Brain microvascular endothelial cell (primary cell): Measurements from ENCODE around the gene RPL18.

Experiments used
- DNase-seq: peaks from one replicate; pipeline ENCODE4 v3.0.0-alpha.2; 2020
- H3K27ac ChIP-seq: fragments of 250-450 bp; sonication (Bioruptor Pico); 2 replicates; pipeline ENCODE4 v1.5.1; 2020; ENCODE audit warnings: mild to moderate bottlenecking, moderate library complexity
- H3K27me3 ChIP-seq: fragments of 250-450 bp; sonication (Bioruptor Pico); replicated peaks from 2 replicates; pipeline ENCODE4 v1.5.1; 2020; ENCODE audit warnings: mild to moderate bottlenecking
- H3K36me3 ChIP-seq: fragments of 250-450 bp; sonication (Bioruptor Pico); replicated peaks from 2 replicates; pipeline ENCODE4 v1.5.1; 2020; ENCODE audit warnings: mild to moderate bottlenecking
- H3K4me3 ChIP-seq: 2 replicates; pipeline ENCODE4 v1.5.1; 2011; ENCODE audit warnings: low read depth, mild to moderate bottlenecking, control low read depth, low read length, moderate library complexity
- CTCF ChIP-seq: IDR thresholded peaks from 2 replicates; pipeline ENCODE4 v1.5.1; 2011; ENCODE audit warnings: low read depth, mild to moderate bottlenecking, moderate library complexity, low read length, control low read depth, inconsistent platforms; ENCODE audit errors: missing control alignments
- in situ Hi-C: cut with HindIII; loops from 2 replicates; pipeline ENCODE4 v1.10.0; 2017; ENCODE audit warnings: low sequenced_read_pairs, low pct_ligation_motif_present

The RPL18 gene

GRCh38 chr19:48595833-48596232, 23.1 kb downstream of the RPL18 start:
- no peak overlapping the region for H3K4me3 ChIP-seq
- DNase-seq = no peak

GRCh38 chr19:48595171-48595570, 23.8 kb downstream of the RPL18 start:
- H3K27ac ChIP-seq = no peak overlapping the region
- H3K36me3 ChIP-seq = no peaks in the 10 kb centered on the region
- no peak for TF ChIP-seq CTCF
- DNase-seq = no peak
- no peak overlapping the region for H3K4me3 ChIP-seq
- no peaks in the 10 kb centered on the region for H3K27me3 ChIP-seq
- in situ Hi-C loops = no loop called here

More at GRCh38 chr19:48595833-48596232, 23.1 kb downstream of the RPL18 start:
- Histone ChIP-seq H3K27me3 (no peaks in the 10 kb centered on the region), H3K27ac (no peak overlapping the region), H3K36me3 (no peaks in the 10 kb centered on the region)
- in situ Hi-C loops = no loop called here
- no peak for TF ChIP-seq CTCF

- Histone ChIP-seq H3K4me3 (no peak overlapping the region), H3K27ac (no peak overlapping the region), H3K27me3 (no peaks in the 10 kb centered on the region), H3K36me3 (no peaks in the 10 kb centered on the region)
- no peak for DNase-seq
- in situ Hi-C loops = no loop called here
- TF ChIP-seq CTCF = peak; percentile 35
These were observed 28.0 kb downstream of the RPL18 start for GRCh38 chr19:48591021-48591420.

- Histone ChIP-seq H3K4me3 (peak overlapping the region; percentile 41), H3K27ac (no peak overlapping the region), H3K36me3 (no peaks in the 10 kb centered on the region), H3K27me3 (no peaks in the 10 kb centered on the region)
- in situ Hi-C loops = no loop called here
- peak; percentile 77 for DNase-seq
- peak; percentile 99 for TF ChIP-seq CTCF
These were observed 30.1 kb downstream of the RPL18 start for GRCh38 chr19:48588670-48589401.

- no peak overlapping the region for H3K27ac ChIP-seq
- no peak for DNase-seq
- in situ Hi-C loops = no loop called here
- H3K36me3 ChIP-seq = no peaks in the 10 kb centered on the region
- no peak for TF ChIP-seq CTCF
- H3K4me3 ChIP-seq = no peak overlapping the region
- H3K27me3 ChIP-seq = no peaks in the 10 kb centered on the region
These were observed 31.6 kb downstream of the RPL18 start for GRCh38 chr19:48587387-48587786.

- no peaks in the 10 kb centered on the region for H3K27me3 ChIP-seq
- H3K4me3 ChIP-seq = no peak overlapping the region
- TF ChIP-seq CTCF = no peak
- DNase-seq = no peak
- in situ Hi-C loops = no loop called here
- no peak overlapping the region for H3K27ac ChIP-seq
- H3K36me3 ChIP-seq = no peaks in the 10 kb centered on the region
These were observed 36.8 kb downstream of the RPL18 start for GRCh38 chr19:48582168-48582567.
